Hepatocyte (in vitro differentiated cells): ENCODE results near the gene SPG21.

ENCODE experiments used
- CTCF ChIP-seq: fragments of 200-600 bp; sonication (generic); IDR thresholded peaks from 2 replicates; pipeline ENCODE4 v1.5.1; 2016; ENCODE audit warnings: antibody characterized with exemption, mild to moderate bottlenecking; ENCODE audit not compliant: poor library complexity
- EZH2 ChIP-seq: fragments of 200-600 bp; sonication (generic); IDR thresholded peaks from 2 replicates; pipeline ENCODE4 v1.6.1; 2016; ENCODE audit warnings: antibody characterized with exemption, mild to moderate bottlenecking, borderline replicate concordance
- EZH2phosphoT487 ChIP-seq: fragments of 200-600 bp; sonication (generic); IDR thresholded peaks from one replicate; pipeline ENCODE4 v1.6.1; 2018; ENCODE audit warnings: antibody characterized with exemption, mild to moderate bottlenecking, low read depth, moderate library complexity; ENCODE audit not compliant: unreplicated experiment, severe bottlenecking

DNA sequence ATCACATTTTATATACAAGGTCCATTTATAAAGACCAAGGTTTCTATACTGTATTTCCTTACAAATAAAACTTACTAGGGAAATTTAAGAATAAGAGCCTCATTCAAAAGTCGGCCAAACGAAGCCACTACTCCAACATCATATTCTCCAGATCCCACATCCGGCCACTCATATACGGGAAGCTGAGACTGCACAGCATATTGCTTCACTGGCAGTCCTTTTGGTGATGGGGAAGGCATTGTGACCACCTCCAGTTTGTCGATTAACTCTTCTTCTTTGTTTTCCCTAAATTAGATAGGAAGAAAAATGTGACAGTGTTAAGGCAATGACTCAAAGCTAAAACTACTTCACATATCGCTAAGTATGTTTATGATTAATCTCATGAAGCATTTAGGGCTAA lies 37.0 kb upstream of the SPG21 start:
- TF ChIP-seq CTCF = no peak
- TF ChIP-seq EZH2 = no peak
- TF ChIP-seq EZH2phosphoT487 = no peak
